HG03558 (cell line): ENCODE results near the gene C1orf198.
"Not testable (repeated sequence)": the region's sequence is repeated elsewhere in the genome, so short reads cannot be mapped to it uniquely, and the experiment has no call there.

ENCODE experiments used
- ATAC-seq: cut with Tn5 transposase; IDR thresholded peaks from one replicate; pipeline ENCODE4 v1.9.1; 2021; ENCODE audit warnings: moderate number of reproducible peaks; ENCODE audit not compliant: unreplicated experiment; ENCODE audit errors: extremely low read depth

The C1orf198 gene

GRCh38 chr1:230861970-230862595 lies 6.2 kb downstream of the C1orf198 start:
- ATAC-seq = no peak

GRCh38 chr1:230861489-230861888 lies 6.8 kb downstream of the C1orf198 start:
- ATAC-seq = no peak

- ATAC-seq = no peak
Measured at GRCh38 chr1:230860617-230861384, 7.5 kb downstream of the C1orf198 start.

GRCh38 chr1:230858918-230859729 lies 9.2 kb downstream of the C1orf198 start:
- ATAC-seq = no peak

GRCh38 chr1:230858236-230858820 lies 10.0 kb downstream of the C1orf198 start:
- no peak for ATAC-seq

- no peak for ATAC-seq
Measured at GRCh38 chr1:230857822-230858221, 10.5 kb downstream of the C1orf198 start.

- ATAC-seq = no peak
Measured at GRCh38 chr1:230857077-230857476, 11.2 kb downstream of the C1orf198 start.

- no peak for ATAC-seq
Measured at GRCh38 chr1:230855886-230856285, 12.4 kb downstream of the C1orf198 start.

- ATAC-seq = no peak
Measured at GRCh38 chr1:230854423-230854822, 13.9 kb downstream of the C1orf198 start.

GRCh38 chr1:230853731-230854130 lies 14.6 kb downstream of the C1orf198 start:
- no peak for ATAC-seq

- ATAC-seq = no peak
Measured at GRCh38 chr1:230852959-230853358, 15.4 kb downstream of the C1orf198 start.

- ATAC-seq = no peak
Measured at GRCh38 chr1:230851291-230851691, 17.0 kb downstream of the C1orf198 start.

GRCh38 chr1:230850547-230850946 lies 17.8 kb downstream of the C1orf198 start:
- no peak for ATAC-seq

GRCh38 chr1:230849451-230850224 lies 18.7 kb downstream of the C1orf198 start:
- ATAC-seq = no peak

GRCh38 chr1:230848235-230848634 lies 20.1 kb downstream of the C1orf198 start:
- no peak for ATAC-seq

GRCh38 chr1:230845184-230845583 lies 23.1 kb downstream of the C1orf198 start:
- ATAC-seq = not testable (repeated sequence)

- no peak for ATAC-seq
Measured at GRCh38 chr1:230844561-230844960, 23.8 kb downstream of the C1orf198 start.

GRCh38 chr1:230843503-230844309 lies 24.6 kb downstream of the C1orf198 start:
- ATAC-seq = no peak

GRCh38 chr1:230842801-230843200 lies 25.5 kb downstream of the C1orf198 start:
- no peak for ATAC-seq
